Upper lobe of right lung (tissue), 1 donor: ENCODE results near the gene RNF115. TPM values are rescaled to one million over a fixed set of nuclear protein-coding genes. Genes with fewer than 3 reads are reported as not detected.
"Not testable (repeated sequence)": the region's sequence is repeated elsewhere in the genome, so short reads cannot be mapped to it uniquely, and the experiment has no call there.

Experiments used
- ATAC-seq: fragments of 200-7000 bp; cut with Tn5 transposase; one replicate; pipeline ENCODE4 v1.9.1; 2020; ENCODE audit warnings: mild to moderate bottlenecking, moderate library complexity
- DNase-seq: peaks from one replicate; pipeline ENCODE4 v3.0.0-alpha.2; 2020
- H3K27ac ChIP-seq: fragments of 200-600 bp; one replicate; pipeline ENCODE4 v1.8.0; 2022
- H3K27me3 ChIP-seq: fragments of 200-600 bp; one replicate; pipeline ENCODE4 v1.8.0; 2022; ENCODE audit warnings: mild to moderate bottlenecking
- H3K36me3 ChIP-seq: fragments of 200-600 bp; one replicate; pipeline ENCODE4 v1.8.0; 2022
- H3K4me1 ChIP-seq: fragments of 200-600 bp; one replicate; pipeline ENCODE4 v1.8.0; 2022
- H3K4me3 ChIP-seq: fragments of 200-600 bp; one replicate; pipeline ENCODE4 v1.8.0; 2022; ENCODE audit warnings: mild to moderate bottlenecking
- H3K9me3 ChIP-seq: fragments of 200-600 bp; one replicate; pipeline ENCODE4 v1.8.0; 2022
- intact Hi-C: fragments of 100-400 bp; cut with DNase I; formaldehyde crosslinking; loops from one replicate; pipeline ENCODE4 v1.11.0; 2022
- total RNA-seq: library from RNA; stranded (reverse); fragmentation: NEBNext Ultra II Directional; extraction: Animal tissue kit (Norgen Biotek cat#: 25700); gene quantifications from one replicate; pipeline ENCODE4 v1.2.1, GENCODE V29; 2021
- TF ChIP-seq, protein P1 (sequence below): fragments of 200-600 bp; IDR thresholded peaks from one replicate; pipeline ENCODE4 v1.8.0; 2022; ENCODE audit warnings: antibody characterized with exemption
- donor health status: DM: no; HTN: yes; CAD: no; lungs with severe emphysema.

The RNF115 gene
- total RNA-seq, 1 donor from 2014 or later = 15.8 TPM

DNA sequence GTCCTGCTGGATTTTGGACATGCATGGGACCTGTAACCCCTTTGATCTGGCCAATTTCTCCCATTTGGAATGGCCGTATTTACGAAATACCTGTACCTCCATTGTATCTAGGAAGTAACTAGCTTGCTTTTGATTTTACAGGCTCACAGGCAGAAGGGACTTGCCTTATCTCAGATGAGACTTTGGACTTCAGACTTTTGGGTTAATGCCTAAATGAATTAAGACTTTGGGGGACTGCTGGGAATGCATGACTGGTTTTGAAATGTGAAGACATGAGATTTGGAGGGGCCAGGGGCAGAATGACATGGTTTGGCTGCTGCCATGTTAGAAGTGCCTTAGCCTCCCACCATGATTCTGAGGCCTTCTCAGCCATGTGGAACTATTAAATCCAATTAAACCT, 61.9 kb downstream of the RNF115 start:
- DNase-seq, H3K4me3 ChIP-seq, H3K4me1 ChIP-seq, H3K27me3 ChIP-seq, intact Hi-C loops, H3K9me3 ChIP-seq, H3K27ac ChIP-seq, ATAC-seq: not testable (repeated sequence)
- H3K36me3 ChIP-seq = peaks cover 22% of the 10 kb centered on the region

DNA sequence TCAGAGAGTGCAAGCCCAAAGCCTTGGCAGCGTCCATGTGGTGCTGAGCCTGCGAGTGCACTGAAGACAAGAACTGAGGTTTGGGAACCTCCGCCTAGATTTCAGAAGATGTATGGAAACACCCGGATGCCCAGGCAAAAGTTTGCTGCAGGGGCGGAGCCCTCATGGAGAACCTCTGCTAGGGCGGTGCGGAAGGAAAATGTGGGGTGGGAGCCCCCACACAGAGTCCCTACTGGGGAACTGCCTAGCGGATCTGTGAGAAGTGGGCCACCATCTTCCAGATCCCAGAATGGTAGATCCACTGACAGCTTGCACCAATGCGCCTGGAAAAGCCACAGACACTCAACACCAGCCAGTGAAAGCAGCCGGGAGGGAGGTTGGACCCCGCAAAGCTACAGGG, 62.4 kb downstream of the RNF115 start:
- peaks cover 22% of the 10 kb centered on the region for H3K36me3 ChIP-seq
- ATAC-seq, intact Hi-C loops: not testable (repeated sequence)

DNA sequence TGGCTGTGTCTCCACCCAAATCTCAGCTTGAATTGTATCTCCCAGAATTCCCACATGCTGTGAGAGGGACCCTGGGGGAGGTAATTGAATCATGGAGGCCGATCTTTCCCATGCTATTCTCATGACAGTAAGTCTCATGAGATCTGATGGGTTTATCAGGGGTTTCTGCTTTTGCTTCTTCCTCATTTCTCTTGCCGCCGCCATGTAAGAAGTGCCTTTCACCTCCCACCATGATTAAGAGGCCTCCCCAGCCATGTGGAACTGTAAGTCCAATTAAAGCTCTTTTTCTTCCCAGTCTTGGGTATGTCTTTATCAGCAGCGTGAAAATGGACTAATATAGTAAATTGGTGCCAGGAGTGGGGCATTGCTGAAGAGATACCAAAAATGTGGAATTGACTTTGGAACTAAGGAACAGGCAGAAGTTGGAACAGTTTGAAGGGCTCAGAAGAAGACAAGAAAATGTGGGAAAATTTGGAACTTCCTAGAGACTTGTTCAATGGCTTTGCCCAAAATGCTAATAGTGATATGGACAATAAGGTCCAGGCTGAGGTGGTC, 63.4 kb downstream of the RNF115 start:
- ATAC-seq, H3K9me3 ChIP-seq, H3K4me3 ChIP-seq, H3K27me3 ChIP-seq, intact Hi-C loops, H3K4me1 ChIP-seq, DNase-seq, H3K27ac ChIP-seq: not testable (repeated sequence)
- H3K36me3 ChIP-seq = peaks cover 29% of the 10 kb centered on the region

More for the DNA sequence above, 62.4 kb downstream of the RNF115 start:
- DNase-seq, H3K27me3 ChIP-seq, H3K27ac ChIP-seq, H3K9me3 ChIP-seq, H3K4me1 ChIP-seq, H3K4me3 ChIP-seq: not testable (repeated sequence)

DNA sequence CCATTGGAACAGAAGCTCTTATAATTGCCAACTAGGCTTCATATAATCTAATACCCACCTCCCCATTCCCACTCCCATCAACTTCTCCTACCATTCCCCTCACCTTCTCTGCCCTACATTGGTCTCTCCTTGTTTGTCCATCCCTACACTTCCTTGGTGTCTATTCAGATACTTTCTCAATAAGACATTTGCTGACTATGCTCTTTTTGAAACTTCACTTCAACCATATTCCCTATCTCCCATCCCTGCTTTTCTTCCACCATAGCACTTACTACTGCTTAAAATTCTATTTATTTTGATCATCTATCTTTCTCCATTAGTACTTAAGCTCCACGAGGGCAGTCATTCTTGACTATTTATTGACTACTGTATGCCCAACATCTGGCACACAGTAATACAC, 64.2 kb downstream of the RNF115 start:
- Histone ChIP-seq H3K36me3 (peaks cover 29% of the 10 kb centered on the region), H3K4me1 (no peaks in the 10 kb centered on the region), H3K27me3 (no peaks in the 10 kb centered on the region), H3K9me3 (no peaks in the 10 kb centered on the region), H3K27ac (no peak overlapping the region), H3K4me3 (no peak overlapping the region)
- TF ChIP-seq, protein P1, sequence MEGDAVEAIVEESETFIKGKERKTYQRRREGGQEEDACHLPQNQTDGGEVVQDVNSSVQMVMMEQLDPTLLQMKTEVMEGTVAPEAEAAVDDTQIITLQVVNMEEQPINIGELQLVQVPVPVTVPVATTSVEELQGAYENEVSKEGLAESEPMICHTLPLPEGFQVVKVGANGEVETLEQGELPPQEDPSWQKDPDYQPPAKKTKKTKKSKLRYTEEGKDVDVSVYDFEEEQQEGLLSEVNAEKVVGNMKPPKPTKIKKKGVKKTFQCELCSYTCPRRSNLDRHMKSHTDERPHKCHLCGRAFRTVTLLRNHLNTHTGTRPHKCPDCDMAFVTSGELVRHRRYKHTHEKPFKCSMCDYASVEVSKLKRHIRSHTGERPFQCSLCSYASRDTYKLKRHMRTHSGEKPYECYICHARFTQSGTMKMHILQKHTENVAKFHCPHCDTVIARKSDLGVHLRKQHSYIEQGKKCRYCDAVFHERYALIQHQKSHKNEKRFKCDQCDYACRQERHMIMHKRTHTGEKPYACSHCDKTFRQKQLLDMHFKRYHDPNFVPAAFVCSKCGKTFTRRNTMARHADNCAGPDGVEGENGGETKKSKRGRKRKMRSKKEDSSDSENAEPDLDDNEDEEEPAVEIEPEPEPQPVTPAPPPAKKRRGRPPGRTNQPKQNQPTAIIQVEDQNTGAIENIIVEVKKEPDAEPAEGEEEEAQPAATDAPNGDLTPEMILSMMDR = no peak
- ATAC-seq = no peak
- intact Hi-C loops = no loop called here
- no peak for DNase-seq

DNA sequence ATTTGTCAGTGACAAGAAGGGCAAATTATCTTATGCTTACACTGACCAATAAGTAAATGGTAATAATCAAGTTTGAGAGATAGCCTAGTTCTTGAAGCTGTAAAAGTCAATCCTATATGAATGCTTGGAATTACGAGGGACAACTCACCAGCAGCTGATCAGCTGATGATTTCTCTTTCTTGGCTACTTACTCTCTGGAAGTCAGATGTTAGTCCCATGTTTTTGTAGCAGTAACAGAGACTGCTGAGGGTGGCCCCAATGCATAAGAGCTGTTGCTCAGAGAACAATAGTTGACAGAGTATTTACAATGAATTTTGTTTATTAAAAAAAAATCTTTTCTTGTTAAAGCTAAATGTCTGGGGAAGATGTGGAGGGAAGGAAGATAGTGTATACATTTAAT, 65.3 kb downstream of the RNF115 start:
- DNase-seq = no peak
- H3K4me1 ChIP-seq = no peaks in the 10 kb centered on the region
- H3K27me3 ChIP-seq = no peaks in the 10 kb centered on the region
- peaks cover 33% of the 10 kb centered on the region for H3K36me3 ChIP-seq
- no peak for ATAC-seq
- intact Hi-C loops = no loop called here
- H3K27ac ChIP-seq = no peak overlapping the region
- TF ChIP-seq, protein P1 = no peak
- H3K9me3 ChIP-seq = no peaks in the 10 kb centered on the region
- no peak overlapping the region for H3K4me3 ChIP-seq

DNA sequence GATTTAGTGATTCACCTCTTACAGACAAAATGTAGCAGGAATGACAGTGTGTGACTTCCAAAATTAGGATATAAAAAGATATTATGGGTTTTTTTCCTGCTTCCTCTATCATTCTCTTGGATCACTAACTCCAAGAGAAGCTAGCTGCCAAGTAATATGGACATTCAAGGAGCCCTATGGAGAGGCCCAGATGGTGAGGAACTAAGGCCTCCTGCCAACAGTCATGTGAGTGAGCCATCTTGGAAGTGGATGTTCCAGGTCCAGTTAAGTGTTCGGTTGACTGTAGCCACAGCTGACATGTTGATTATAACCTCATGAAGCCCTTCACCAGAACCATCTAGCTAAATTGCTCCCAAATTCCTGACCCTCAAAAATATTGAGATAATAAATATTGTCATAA, 65.8 kb downstream of the RNF115 start:
- ATAC-seq = no peak
- peaks cover 38% of the 10 kb centered on the region for H3K36me3 ChIP-seq
- TF ChIP-seq, protein P1 = no peak

DNA sequence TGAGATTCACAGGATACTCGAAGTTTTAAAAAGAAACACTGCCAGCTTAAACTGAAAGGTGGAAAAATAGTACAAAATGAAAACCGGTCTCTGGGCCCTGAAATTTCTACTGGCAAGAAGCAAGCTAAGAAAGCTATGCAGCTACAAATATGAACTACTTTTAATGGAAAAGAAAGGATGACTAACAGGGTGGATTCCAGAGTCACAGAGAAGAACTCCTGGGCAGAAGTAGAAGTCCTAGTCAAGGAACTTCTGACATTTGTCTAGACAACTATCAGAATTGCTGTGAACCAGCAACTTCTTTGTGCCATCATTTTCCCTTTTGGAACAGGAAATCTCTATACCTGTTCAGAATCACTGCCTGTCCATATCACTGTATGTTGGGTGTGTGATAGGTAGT, 66.5 kb downstream of the RNF115 start:
- intact Hi-C loops = no loop called here
- Histone ChIP-seq H3K36me3 (peaks cover 45% of the 10 kb centered on the region), H3K27ac (no peak overlapping the region), H3K9me3 (no peaks in the 10 kb centered on the region), H3K4me3 (no peak overlapping the region), H3K4me1 (no peaks in the 10 kb centered on the region), H3K27me3 (no peaks in the 10 kb centered on the region)
- TF ChIP-seq, protein P1 = no peak
- ATAC-seq = no peak
- DNase-seq = no peak

More for the DNA sequence above, 65.8 kb downstream of the RNF115 start:
- no peak overlapping the region for H3K4me3 ChIP-seq
- intact Hi-C loops = no loop called here
- H3K27ac ChIP-seq = no peak overlapping the region
- H3K9me3 ChIP-seq = no peaks in the 10 kb centered on the region
- no peaks in the 10 kb centered on the region for H3K27me3 ChIP-seq
- no peaks in the 10 kb centered on the region for H3K4me1 ChIP-seq
- no peak for DNase-seq
